CD4-positive, alpha-beta T cell treated with Interleukin-21 for 1 hour (primary cell): ENCODE results near the gene TAF1D.
A peak's percentile ranks its signal among the peaks of the same experiment; 100 is the strongest.

Experiments used
- DNase-seq: peaks from one replicate; pipeline ENCODE4 v3.0.0-alpha.2; 2020

Gene TAF1D

DNA sequence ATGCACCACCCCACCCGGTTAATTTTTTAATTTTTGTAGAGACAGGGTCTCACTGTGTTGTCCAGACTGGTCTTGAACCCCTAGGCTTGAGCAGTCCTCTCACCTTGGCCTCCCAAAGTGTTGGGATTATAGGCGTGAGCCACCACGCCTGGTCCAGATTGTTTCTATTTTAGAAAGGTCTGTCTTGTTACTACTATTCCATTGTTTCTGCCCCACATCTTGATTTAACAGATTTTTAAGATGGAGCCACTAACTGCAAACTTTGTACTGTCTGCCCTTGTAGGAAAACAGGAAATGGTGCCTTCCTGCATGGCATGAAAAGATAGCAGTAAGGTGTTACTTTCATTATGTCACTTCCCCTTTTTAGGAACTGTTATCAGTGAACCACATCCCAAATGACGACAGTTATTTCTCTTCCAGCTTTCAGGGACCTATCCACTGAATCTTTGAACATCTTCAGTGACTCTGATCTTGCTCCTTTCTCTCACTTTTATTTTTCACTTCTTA lies 23.2 kb downstream of the TAF1D start:
- DNase-seq, result peak; percentile 48

DNA sequence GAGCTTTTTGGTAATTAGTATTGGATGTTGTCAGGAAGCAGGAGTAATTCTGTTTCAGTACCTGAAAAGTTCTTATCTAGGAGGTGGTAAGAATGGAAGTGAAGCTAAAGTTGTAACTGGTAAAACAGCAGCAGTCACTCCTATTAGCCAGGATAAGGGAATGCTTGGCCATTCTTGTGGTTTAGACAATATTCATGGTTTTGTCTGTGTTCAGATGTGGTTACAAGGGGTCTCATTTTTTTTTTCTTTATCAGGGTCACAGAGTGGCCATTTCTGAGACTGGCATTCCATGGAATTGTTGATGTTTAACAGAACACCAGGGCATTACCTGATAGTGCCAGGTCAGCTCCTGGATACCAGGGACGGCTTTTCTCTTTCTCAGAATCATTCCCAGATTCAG lies 23.8 kb downstream of the TAF1D start:
- DNase-seq, result no peak

DNA sequence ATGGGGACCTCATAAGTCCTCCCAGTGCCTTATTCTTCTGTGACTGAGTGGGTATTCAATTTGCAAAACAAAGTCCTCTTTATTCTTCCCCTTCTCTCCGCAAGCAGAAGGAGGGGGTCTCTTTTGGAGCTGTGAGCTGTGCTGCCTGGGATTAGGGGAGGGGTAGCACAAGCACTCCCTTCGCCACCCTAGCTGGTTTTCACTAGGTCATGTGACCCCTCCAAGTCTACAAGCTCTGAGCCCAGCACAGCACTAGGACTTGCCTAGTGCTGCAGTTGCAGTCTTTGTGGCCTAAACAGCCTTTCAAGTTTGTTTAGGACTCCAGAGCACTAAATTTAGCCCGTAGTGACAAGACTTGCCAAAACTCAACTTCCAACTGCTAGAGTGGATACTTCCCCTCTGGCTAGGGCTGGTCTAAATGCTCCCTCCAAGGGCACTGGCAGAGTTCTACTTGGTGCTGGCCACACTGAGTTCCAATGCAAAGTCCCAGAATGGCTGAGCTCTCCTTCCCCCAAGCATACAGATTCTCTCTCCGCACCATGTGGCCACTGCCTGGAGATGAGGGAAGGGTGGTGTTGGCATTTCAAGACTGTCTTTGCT lies 25.4 kb downstream of the TAF1D start:
- no peak for DNase-seq

DNA sequence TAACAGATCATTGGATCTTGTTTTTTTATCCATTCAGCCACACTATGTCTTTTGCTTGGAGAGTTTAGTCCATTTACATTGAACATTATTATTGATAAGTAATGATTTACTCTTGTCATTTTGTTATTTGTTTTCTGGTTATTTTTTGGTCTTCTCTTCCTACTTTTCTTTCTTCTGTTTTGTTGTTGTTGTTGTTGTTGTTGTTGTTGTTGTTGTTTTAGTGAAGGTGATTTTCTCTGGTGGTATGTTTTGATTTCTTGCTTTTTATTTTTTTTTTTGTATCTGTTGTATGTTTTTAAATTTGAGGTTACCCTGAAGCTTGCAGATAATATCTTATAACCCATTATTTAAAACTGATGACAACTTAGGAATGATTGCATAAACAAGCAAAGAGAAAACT lies 28.6 kb downstream of the TAF1D start:
- DNase-seq, result no peak

DNA sequence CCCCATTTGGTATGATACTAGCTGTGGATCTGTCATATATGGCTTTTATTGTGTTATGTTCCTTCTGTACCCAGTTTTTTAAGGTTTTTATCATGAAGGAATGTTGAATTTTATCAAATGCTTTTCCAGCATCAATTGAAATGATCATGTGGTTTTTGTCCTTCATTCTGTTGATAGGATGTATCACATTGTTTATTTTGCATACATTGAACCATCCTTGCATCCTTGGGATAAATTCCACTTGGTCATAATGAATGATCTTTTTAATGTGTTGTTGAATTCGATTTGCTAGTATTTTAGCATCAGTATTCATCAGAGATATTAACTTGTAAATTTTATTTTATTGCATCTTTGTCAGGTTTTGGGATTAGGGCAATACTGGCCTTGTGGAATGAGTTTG lies 31.1 kb downstream of the TAF1D start:
- no peak for DNase-seq

DNA sequence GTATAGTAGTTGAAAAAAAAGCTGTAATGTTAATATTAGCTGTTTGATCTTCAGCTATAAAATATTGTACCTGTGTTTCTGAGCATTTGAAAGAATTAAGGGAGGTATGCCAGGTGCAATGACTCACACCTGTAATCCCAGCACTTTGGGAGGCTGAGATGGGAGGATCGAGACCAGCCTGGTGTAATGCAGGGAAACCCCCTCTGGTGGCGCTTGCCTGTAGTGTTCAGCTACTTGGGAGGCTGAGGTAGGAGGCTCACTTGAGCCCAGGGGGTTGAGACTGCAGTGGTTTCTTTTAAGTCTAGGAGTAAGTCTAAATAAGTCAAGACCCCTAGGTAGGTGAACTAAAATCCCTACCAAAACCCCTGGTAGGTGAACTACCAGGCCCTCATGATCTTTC lies 37.1 kb downstream of the TAF1D start:
- DNase-seq, result no peak

DNA sequence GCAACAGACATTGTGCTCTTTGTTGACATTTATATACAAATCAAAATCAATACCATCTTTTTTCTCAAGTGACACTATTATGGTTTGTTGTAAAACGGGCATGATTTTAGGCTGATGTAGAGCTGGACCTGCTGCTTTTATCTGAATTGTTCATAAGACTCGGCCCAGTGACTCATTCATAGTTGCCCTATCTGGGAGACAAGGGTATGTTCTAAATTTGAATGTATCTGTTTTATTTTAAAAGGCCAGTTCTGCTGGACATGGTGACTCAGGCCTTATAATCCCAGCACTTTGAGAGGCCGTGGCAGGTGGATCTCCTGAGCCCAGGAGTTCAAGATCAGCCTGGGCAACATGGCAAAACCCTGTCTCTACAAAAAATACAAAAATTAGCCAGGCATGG lies 40.5 kb downstream of the TAF1D start:
- no peak for DNase-seq

DNA sequence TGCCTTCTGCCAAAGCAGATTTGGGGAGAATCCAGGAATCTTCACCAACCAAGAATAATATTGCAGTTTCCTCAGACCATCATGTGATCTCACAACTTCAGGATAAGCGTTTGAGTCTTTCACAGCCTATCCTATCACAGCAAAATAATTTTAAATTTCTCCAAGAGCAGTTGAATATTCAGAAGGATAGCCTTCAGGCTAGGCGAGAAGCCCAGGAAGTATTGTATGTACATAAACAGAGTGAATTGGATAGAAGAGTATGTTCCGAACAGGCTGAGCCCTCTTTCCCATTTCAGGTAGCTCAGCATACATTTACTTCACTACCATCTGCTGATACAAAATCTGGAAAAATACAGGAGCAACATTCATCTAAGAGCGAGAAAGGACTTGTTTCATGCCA lies 43.7 kb downstream of the TAF1D start:
- no peak for DNase-seq

DNA sequence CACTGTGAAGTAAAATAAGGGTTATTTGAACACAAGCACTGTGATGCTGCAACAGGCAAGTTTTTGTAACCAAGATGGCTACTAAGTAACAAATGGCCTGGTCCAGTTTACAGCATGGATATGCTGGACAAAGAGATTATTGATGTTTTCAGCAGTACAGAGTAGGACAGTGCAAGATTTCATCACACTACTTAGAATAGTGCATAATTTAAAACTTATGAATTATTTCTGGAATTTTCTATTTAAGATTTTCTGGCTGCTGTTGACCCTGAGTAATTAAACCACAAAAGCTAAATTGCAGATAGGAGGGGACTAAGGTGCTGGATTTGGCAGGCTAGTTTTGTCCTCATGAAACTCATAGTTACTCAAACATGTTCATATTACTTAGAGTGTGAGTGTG lies 46.7 kb downstream of the TAF1D start:
- no peak for DNase-seq

DNA sequence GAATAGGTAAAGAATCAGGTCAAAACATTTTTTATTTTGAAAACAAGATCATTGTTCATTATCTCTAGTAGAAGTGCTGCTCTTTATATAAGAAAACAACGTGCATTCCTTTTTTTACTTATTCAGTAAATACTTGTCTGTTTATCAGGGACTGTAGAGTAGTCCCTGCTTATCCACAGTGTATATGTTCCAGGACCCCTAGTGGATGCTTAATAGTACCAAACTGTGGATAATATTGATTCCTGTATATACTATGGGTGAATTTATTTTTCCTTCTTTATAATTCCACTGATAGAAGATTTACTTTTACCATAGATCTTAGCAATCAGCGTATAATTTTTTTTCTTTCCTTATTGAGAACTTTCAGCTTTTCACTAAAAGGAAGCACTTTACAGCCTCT lies 47.2 kb downstream of the TAF1D start:
- no peak for DNase-seq

DNA sequence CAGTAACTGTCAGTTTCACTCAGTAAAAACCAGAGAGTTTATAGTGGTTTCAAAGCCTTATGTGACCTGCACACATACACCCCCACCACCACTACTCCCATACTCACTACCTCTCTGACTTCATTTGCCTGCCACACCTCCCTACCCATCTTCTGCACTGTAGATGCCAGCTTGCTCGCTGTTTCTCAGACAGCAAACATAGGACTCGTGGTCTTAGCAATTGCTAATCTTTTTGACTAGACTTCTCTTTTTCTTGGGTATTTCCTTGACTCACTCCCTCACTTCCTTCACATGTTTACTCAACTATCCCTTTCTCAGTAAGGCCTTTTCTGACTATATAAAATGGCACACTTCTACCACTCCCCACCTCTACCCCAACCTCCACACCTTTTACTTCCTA lies 52.1 kb downstream of the TAF1D start:
- DNase-seq, result no peak

DNA sequence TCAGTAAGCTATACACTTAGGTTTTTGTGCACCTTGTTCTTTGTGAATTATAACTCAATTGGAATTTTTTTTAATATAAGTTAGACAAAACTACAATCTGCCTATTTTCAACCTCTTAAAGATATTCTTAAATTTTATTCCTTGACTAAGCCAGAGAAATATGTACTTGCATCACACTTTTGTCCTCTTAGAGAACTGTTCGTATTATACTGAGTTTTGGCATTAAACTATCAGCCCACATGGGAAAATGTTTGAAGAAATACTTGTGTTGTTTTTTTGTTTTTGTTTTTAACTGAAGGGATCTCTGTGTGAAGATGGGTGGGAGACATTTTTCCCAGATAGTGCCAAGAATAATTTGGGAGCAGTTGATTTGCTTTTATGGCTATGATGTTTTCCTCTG lies 54.5 kb downstream of the TAF1D start:
- DNase-seq, result no peak

DNA sequence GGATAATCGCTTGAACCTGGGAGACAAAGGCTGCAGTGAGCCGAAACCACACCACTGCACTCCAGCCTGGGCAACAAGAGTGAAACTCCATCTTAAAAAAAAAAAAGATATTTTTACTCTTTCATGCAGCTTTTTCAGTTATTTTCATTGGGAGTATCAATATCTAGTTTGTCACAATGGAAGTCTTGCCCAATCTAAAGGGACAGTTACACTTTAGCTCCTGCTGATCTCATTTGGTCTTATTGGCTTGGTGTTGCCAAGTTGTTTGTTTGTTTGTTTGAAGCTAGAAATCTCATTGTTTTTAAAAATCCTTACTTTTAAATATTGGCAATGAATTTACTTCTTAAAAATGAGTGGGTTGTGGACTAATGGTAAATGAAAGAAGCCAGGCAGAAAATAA lies 55.1 kb downstream of the TAF1D start:
- DNase-seq, result no peak
